A673 (cell line): ENCODE data around the gene SENP2.

ENCODE experiments used
- CTCF ChIP-seq: fragments of 300-800, 200-600 bp; sonication (generic); conservative IDR thresholded peaks from 2 replicates; pipeline ENCODE4 v1.5.1; 2017; ENCODE audit warnings: low read depth, mild to moderate bottlenecking, antibody characterized with exemption, low read length, moderate library complexity, mixed read lengths
- EZH2 ChIP-seq: fragments of 200-600 bp; sonication (generic); IDR thresholded peaks from 2 replicates; pipeline ENCODE4 v1.6.1; 2017; ENCODE audit warnings: borderline replicate concordance, low read depth, mild to moderate bottlenecking, mixed read lengths, antibody characterized with exemption, low read length; ENCODE audit not compliant: poor library complexity, severe bottlenecking

- TF ChIP-seq CTCF (no peak), EZH2 (no peak)
These were observed 59.7 kb downstream of the SENP2 start for GRCh38 chr3:185645596-185646381.
